Measurements from ENCODE around the gene LASP1.

- TF ChIP-seq GATA2 (IDR thresholded peaks at IDR 0.05; ENCODE audit: low read depth, low read length) (no peak), GATA3 (IDR thresholded peaks at IDR 0.05; ENCODE audit: low read depth, low read length) (no peak)
Measured at GRCh38 chr17:38897176-38897575, 27.3 kb downstream of the LASP1 start.
